Transverse colon (tissue), 4 donors: ENCODE data around the gene PPAN. TPM values are rescaled to one million over a fixed set of nuclear protein-coding genes. Genes with fewer than 3 reads are reported as not detected.

Source experiments
- DNase-seq: peaks from one replicate; pipeline ENCODE4 v3.0.0-alpha.2; 2019
- H3K27ac ChIP-seq, 4 donors: fragments of 200-600 bp; sonication (generic); 2 replicates each; pipeline ENCODE4 v1.5.1; 2016 to 2018; ENCODE audit warnings: inconsistent platforms in 4 of 4
- H3K27me3 ChIP-seq: fragments of 200-600 bp; sonication (generic); 2 replicates; pipeline ENCODE4 v1.5.1; 2017; ENCODE audit warnings: inconsistent platforms
- H3K36me3 ChIP-seq, 4 donors: fragments of 200-600 bp; sonication (generic); 2 replicates each; pipeline ENCODE4 v1.5.1; 2017 to 2019; ENCODE audit warnings: inconsistent platforms in 4 of 4
- H3K4me1 ChIP-seq, 4 donors: fragments of 200-600 bp; sonication (generic); 2 replicates each; pipeline ENCODE4 v1.5.1; 2017 to 2020; ENCODE audit warnings: inconsistent platforms in 4 of 4
- H3K4me3 ChIP-seq, 4 donors: fragments of 200-600 bp; sonication (generic); 1 replicate in 1 of 4; 2 replicates in 3 of 4; pipeline versions ENCODE4 v1.5.1 to v1.6.1; 2017 to 2019; ENCODE audit warnings: inconsistent platforms in 4 of 4
- H3K9me3 ChIP-seq, 2 donors: fragments of 200-600 bp; sonication (generic); 2 replicates each; pipeline ENCODE4 v1.5.1; 2017 to 2019; ENCODE audit warnings: inconsistent platforms in 2 of 2
- EP300 ChIP-seq: sonication (generic); formaldehyde crosslinking; IDR thresholded peaks from one replicate; pipeline ENCODE4 v1.6.1; 2017; ENCODE audit warnings: antibody characterized with exemption, low read depth
- POLR2A ChIP-seq: fragments of 450-650 bp; IDR thresholded peaks from one replicate; pipeline ENCODE4 v1.6.1; 2016; ENCODE audit warnings: antibody characterized with exemption, mild to moderate bottlenecking, moderate library complexity
- POLR2AphosphoS5 ChIP-seq, 3 donors: sonication (generic); formaldehyde crosslinking; IDR thresholded peaks; one replicate each; pipeline ENCODE4 v1.6.1; 2016; ENCODE audit warnings: antibody characterized with exemption in 3 of 3
- WGBS, 2 donors: methylation state at CpG; one replicate each; pipeline ENCODE4 v1.1.5; 2018; ENCODE audit warnings: low coverage in 1 of 2; 5-methylcytosine and 5-hydroxymethylcytosine counted together
- in situ Hi-C, 4 donors: fragments of 200-750 bp; cut with MboI; loops; one replicate each; pipeline versions ENCODE4 v1.15.0 to v1.15.1; 2017; ENCODE audit warnings: low sequenced_read_pairs in 3 of 4, low pct_ligation_motif_present in 1 of 4, low pct_unique_long_range_greater_than_20kb in 1 of 4
- intact Hi-C: fragments of 100-400 bp; cut with DNase I; formaldehyde crosslinking; loops from one replicate; pipeline ENCODE4 v1.15.1; 2023; ENCODE audit warnings: low total_unique reads
- total RNA-seq, 4 donors: library from RNA; depleted of rRNA; stranded (reverse); fragments of >200 nt; gene quantifications; one replicate each; pipeline ENCODE4 v1.1.0, GENCODE V29; 2016
- TF ChIP-seq, protein P1 (sequence below), 5 experiments: fragments of 200-600 bp in 3 of 5; fragments of 450-650 bp in 2 of 5; sonication (generic) in 3 of 5; IDR thresholded peaks; 1 replicate in 2 of 5; 2 replicates in 3 of 5; pipeline ENCODE4 v1.5.1; 2016 to 2017; ENCODE audit warnings: antibody characterized with exemption in 5 of 5, inconsistent platforms in 3 of 5, mild to moderate bottlenecking in 2 of 5, moderate library complexity in 1 of 5

Gene PPAN
- total RNA-seq, 4 donors from 2014 or later = 10.1 to 31.8 (median 21.5) TPM

DNA sequence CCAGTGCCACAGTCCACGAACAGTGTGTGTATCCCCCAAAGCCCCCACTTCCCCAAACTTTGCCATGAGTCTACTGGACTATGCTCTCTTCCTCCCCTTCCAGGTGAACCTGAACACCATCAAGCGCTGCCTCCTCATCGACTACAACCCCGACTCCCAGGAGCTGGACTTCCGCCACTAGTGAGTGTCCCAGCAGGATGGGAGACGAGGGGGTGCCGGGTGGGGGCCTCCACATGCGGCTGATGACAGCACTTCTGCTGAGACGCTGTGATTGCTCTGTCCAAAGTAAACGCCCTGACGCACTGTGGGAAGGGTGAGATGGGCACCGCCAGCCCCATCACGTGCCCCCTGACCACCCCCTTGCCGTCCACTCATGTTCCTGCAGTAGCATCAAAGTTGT, 3.4 kb downstream of the PPAN start:
- H3K27me3 ChIP-seq = no peaks in the 10 kb centered on the region
- peaks cover 14 to 27% (median 21%) of the 10 kb centered on the region in 4 donors for H3K4me1 ChIP-seq
- TF ChIP-seq, protein P1, sequence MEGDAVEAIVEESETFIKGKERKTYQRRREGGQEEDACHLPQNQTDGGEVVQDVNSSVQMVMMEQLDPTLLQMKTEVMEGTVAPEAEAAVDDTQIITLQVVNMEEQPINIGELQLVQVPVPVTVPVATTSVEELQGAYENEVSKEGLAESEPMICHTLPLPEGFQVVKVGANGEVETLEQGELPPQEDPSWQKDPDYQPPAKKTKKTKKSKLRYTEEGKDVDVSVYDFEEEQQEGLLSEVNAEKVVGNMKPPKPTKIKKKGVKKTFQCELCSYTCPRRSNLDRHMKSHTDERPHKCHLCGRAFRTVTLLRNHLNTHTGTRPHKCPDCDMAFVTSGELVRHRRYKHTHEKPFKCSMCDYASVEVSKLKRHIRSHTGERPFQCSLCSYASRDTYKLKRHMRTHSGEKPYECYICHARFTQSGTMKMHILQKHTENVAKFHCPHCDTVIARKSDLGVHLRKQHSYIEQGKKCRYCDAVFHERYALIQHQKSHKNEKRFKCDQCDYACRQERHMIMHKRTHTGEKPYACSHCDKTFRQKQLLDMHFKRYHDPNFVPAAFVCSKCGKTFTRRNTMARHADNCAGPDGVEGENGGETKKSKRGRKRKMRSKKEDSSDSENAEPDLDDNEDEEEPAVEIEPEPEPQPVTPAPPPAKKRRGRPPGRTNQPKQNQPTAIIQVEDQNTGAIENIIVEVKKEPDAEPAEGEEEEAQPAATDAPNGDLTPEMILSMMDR (IDR thresholded peaks at IDR 0.05) = no peak
- TF ChIP-seq EP300 (no peak), POLR2A (no peak), POLR2AphosphoS5 (IDR thresholded peaks at IDR 0.05) (no peak)
- 89 to 100% methylated on average over 4 to 14 of the region's 14 CpGs for WGBS, 2 donors
- H3K27ac ChIP-seq = no peak overlapping the region
- H3K9me3 ChIP-seq = no peaks in the 10 kb centered on the region
- no peak for DNase-seq
- peaks cover 0 to 32% (median 18%) of the 10 kb centered on the region in 4 donors for H3K36me3 ChIP-seq
- in situ Hi-C loops (loop anchor here in 2 of 4 donors (10.0 to 25.0 kb wide), 2 partner anchors 125 to 128 kb away; partner anchors contain the start of gene S1PR2 (in 2 of the 2)), intact Hi-C loops (no loop called here)
- no peak overlapping the region for H3K4me3 ChIP-seq

DNA sequence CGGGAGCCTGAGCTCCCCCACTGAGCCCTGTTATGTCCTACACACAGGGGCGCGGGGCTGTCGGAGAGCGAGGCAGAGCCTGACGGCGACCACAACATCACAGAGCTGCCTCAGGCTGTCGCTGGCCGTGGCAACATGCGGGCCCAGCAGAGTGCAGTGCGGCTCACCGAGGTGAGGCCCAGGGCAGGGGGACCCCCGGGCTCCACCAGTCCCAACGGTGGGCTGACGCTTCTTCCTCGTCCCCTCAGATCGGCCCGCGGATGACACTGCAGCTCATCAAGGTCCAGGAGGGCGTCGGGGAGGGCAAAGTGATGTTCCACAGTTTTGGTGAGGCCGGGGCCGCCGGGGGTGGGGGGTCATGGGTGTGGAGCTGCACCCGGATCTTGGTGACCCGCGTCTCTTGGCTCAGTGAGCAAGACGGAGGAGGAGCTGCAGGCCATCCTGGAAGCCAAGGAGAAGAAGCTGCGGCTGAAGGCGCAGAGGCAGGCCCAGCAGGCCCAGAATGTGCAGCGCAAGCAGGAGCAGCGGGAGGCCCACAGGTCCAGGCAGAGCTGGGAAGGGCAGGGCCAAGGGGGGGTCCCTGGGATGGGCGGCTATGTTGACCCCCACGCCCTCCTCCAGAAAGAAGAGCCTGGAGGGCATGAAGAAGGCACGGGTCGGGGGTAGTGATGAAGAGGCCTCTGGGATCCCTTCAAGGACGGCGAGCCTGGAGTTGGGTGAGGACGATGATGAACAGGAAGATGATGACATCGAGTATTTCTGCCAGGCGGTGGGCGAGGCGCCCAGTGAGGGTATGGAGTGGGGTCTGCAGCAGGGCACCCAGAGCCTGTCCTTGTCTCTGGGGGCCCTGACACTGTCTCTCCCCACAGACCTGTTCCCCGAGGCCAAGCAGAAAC, 4.2 kb downstream of the PPAN start:
- in situ Hi-C loops (loop anchor here in 1 of 4 donors (25.0 kb wide), 1 partner anchor 127 kb away; the partner anchor contains the start of gene S1PR2), intact Hi-C loops (loop anchor here (10.0 kb wide), 1 partner anchor 124 kb away; the partner anchor contains the start of gene S1PR2)
- peak; percentile 10 for DNase-seq
- H3K9me3 ChIP-seq = no peaks in the 10 kb centered on the region
- WGBS, 2 donors = 91% methylated on average over 42 of the region's 44 CpGs; no CpG with 5 or more reads in 1 of the 2 donors
- H3K4me1 ChIP-seq = peaks cover 14 to 27% (median 21%) of the 10 kb centered on the region in 4 donors
- no peak overlapping the region for H3K27ac ChIP-seq
- TF ChIP-seq EP300 (no peak), POLR2AphosphoS5 (IDR thresholded peaks at IDR 0.05) (no peak), POLR2A (no peak)
- TF ChIP-seq, protein P1 (IDR thresholded peaks at IDR 0.05) = no peak
- peaks cover 0 to 38% (median 18%) of the 10 kb centered on the region in 4 donors for H3K36me3 ChIP-seq
- H3K4me3 ChIP-seq = no peak overlapping the region
- no peaks in the 10 kb centered on the region for H3K27me3 ChIP-seq

DNA sequence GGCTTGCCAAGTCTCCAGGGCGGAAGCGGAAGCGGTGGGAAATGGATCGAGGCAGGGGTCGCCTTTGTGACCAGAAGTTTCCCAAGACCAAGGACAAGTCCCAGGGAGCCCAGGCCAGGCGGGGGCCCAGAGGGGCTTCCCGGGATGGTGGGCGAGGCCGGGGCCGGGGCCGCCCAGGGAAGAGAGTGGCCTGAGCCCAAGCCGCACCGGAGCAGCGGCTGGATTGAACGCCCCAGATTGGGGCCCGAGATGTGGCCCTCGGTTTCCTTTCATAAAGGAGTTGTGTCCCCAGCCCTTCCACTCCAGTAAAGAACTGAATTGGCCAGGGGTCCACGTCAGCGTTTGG, 4.8 kb downstream of the PPAN start:
- intact Hi-C loops = loop anchor here (10.0 kb wide), 1 partner anchor 124 kb away; the partner anchor contains the start of gene S1PR2
- H3K27ac ChIP-seq = peak overlapping the region in 2 of 4 donors; percentile 8 to 22
- no peaks in the 10 kb centered on the region for H3K9me3 ChIP-seq
- peaks cover 0 to 44% (median 18%) of the 10 kb centered on the region in 4 donors for H3K36me3 ChIP-seq
- peaks cover 10 to 24% (median 16%) of the 10 kb centered on the region in 4 donors for H3K4me1 ChIP-seq
- DNase-seq = no peak
- no peak for TF ChIP-seq POLR2AphosphoS5 (IDR thresholded peaks at IDR 0.05)
- TF ChIP-seq, protein P1 (IDR thresholded peaks at IDR 0.05) = no peak
- in situ Hi-C loops = loop anchor here in 1 of 4 donors (25.0 kb wide), 1 partner anchor 126 kb away; the partner anchor contains the start of gene S1PR2
- 91% methylated on average over 19 of the region's 19 CpGs; no CpG with 5 or more reads in 1 of the 2 donors for WGBS, 2 donors
- H3K4me3 ChIP-seq = no peak overlapping the region
- H3K27me3 ChIP-seq = no peaks in the 10 kb centered on the region

DNA sequence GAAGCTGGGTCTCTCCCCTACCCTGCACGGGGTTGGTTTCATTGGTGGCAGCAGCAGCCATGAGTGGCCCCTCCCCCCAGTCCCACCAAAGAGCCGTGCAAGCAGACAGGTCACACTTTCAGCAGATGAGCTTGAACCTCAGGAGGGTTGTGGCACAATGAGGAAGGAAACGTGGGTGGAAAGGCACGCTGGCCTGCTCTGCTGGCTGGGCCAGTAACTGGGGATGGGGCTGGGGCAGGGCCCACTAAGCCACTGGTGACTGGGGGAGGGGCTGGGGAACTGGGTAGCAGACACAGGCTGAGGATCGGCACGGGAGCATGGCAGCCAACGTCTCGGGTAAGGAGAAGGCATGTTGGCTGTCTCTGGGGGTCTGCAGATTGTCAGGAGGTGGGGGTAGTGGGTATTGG, 5.2 kb downstream of the PPAN start, which contains the start of gene P2RY11:
P2RY11 (plus strand) TSS at position 289 of the 407 bp plus-strand sequence; CDS start at position 318, 29 bp downstream.
- Histone ChIP-seq H3K9me3 (no peaks in the 10 kb centered on the region), H3K4me3 (peak within 1 kb of the TSS in 1 of 4 donors; percentile 4), H3K4me1 (peaks cover 10 to 22% (median 15%) of the 10 kb centered on the region in 4 donors), H3K27me3 (no peaks in the 10 kb centered on the region), H3K27ac (peak within 1 kb of the TSS; percentile 7 to 55 (median 48)), H3K36me3 (peaks cover 0 to 45% (median 18%) of the 10 kb centered on the region in 4 donors)
- intact Hi-C loops (loop anchor here (10.0 kb wide), 1 partner anchor 123 kb away; the partner anchor contains the start of gene S1PR2), in situ Hi-C loops (loop anchor here in 1 of 4 donors (25.0 kb wide), 1 partner anchor 126 kb away; the partner anchor contains the start of gene S1PR2)
- peak; percentile 49 for DNase-seq
- 59% methylated on average over 8 of the region's 8 CpGs; no CpG with 5 or more reads in 1 of the 2 donors for WGBS, 2 donors
- TF ChIP-seq EP300 = no peak
- TF ChIP-seq POLR2AphosphoS5 (IDR thresholded peaks at IDR 0.05) = peak in 1 of 3 donors; percentile 17
- TF ChIP-seq, protein P1 (IDR thresholded peaks at IDR 0.05) = no peak
- TF ChIP-seq POLR2A = no peak
